GM21576 (cell line): ENCODE results near the gene MYO15A.

Experiments used
- ATAC-seq: cut with Tn5 transposase; IDR thresholded peaks from one replicate; pipeline ENCODE4 v1.9.1; 2021; ENCODE audit warnings: mild to moderate bottlenecking, moderate library complexity; ENCODE audit not compliant: unreplicated experiment

The MYO15A gene

DNA sequence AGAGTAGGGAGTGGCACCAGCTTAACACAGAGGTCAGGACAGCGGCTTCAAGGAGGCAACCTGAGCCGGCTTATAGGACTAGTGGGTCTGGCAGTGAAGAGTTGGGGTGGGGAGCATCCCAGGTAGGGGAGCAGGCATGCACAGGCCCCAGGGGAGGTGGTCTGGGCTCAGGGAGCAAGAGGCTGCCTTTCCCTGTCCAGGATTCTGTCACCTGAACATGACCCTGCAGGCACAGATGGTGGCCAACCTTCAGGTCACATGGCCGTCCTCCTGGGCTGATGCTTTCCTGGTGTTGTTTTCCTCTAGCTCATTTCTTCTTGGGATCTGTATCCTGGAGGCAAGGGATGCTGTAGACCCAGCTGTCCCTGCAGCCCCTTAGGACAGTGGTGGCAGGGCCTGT is 3.5 kb upstream of the MYO15A start:
- ATAC-seq: no peak

DNA sequence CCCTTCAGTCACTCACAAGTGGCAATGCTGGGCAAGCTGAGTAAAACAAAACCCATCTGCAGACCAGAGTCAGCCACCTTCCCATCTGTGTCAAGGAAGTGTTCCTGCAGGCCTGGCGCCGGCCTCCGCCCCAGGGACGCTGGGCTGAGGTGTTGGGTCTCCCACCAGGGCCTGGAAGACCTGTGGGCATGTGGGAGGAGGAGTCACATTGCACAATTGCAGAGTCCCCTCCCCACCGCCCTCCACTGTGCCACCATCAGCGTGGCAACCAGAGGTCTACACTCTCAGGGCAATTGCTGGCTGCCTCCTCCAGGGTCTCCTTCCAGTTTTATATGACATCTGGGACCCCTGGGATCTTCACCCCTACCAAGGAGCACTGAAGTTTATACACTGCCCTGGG is 3.0 kb upstream of the MYO15A start:
- no peak for ATAC-seq

- no peak for ATAC-seq
These were observed 2.3 kb upstream of the MYO15A start for GRCh38 chr17:18106211-18106610.

- ATAC-seq: no peak
These were observed 1.3 kb upstream of the MYO15A start for GRCh38 chr17:18107061-18107790.

GRCh38 chr17:18107971-18108370 is 585 bp upstream of the MYO15A start:
- ATAC-seq: no peak

DNA sequence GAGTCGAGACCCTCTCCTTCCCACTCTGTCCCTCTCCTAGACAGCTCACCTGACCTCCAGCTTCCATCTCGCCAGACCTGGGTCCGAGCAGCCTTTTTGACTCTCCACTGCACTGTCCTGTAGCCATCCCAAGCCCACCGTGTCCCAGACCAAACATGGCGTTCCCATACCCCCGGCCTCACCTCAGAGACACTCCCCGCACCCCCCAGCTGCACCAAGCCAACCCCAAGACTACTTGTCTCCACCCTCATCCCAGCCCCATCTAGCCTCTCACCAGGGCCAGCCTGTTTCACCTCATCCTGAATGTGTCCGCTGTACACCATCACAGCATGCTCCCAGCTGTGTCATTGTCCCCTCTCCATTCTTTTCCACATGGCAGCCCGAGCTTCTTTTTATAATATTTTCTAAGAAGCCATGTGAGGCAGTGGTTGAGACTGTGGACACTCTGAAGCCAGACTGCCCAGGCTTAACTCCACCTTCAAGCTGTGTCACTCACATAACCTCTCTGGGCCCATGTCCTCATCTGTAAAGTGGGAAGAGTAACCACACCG is 1.5 kb downstream of the MYO15A start:
- ATAC-seq: no peak

DNA sequence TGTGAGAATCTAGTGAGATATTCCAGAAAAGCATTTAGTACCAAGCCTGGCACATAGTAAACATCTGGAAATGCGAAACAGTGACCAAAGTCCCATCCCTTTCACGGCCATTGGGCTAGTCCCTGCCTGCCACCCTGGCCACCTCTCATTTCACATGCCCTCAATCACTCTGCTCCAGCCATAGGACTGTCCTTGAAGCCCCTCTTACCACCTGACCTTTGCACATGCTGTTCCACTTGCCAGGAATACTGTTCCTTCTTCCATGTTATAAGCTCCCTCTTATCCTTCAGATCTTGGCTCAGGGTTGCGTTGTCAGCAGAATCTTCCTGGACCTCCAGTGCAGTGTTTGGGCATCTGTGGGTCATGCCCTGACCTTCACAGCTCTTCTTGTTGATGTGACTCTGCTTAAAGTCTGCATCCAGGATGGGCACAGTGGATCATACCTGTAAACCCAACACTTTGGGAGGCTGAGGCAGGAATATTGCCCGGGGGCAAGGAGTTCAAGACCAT is 2.1 kb downstream of the MYO15A start:
- ATAC-seq: no peak

- ATAC-seq: no peak
These were observed 2.9 kb downstream of the MYO15A start for GRCh38 chr17:18111330-18111971.

- no peak for ATAC-seq
These were observed 7.0 kb downstream of the MYO15A start for GRCh38 chr17:18115517-18115916.

DNA sequence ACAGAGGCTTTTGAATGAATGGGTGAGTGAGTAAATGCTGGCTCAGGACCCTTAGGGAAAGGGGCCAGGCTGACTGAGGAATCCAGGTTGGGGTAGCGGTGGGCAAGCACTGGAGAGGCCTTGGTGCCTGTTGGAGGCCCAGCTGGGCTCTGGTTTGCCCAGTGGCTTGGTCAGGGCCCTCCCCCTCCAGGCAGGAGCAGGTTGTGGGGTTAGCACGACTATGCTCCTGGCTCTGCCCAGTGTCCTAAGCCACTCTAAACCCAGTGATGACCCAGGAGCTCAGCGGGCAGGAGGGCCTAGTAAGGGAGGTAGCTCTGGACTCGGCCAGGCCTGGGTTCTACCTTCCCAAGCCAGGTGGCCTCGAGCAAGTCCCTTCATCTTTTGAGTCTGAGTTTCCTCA is 7.5 kb downstream of the MYO15A start:
- no peak for ATAC-seq

DNA sequence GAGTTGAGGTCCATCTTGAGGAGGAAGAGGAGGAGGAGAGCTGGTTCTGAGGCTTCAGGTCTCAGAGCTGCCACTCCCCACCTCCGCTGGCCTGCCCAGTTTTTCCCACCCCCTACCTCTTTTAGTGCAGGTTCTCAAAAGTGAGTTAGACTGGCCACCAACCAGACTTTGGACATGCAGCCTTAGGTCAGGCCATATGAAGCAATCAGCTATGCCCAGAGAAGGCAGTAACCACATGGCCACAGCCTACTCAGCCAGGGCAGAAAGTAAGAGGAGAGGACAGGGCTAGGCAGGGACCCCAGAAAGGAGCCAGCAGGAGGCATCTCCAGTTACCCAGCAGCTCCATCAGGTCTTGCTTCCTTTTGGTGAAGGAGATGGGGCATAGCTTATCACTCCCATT is 9.0 kb downstream of the MYO15A start:
- ATAC-seq: no peak

- no peak for ATAC-seq
These were observed 9.7 kb downstream of the MYO15A start for GRCh38 chr17:18117982-18118975.

GRCh38 chr17:18119166-18119745 is 10.7 kb downstream of the MYO15A start:
- no peak for ATAC-seq

DNA sequence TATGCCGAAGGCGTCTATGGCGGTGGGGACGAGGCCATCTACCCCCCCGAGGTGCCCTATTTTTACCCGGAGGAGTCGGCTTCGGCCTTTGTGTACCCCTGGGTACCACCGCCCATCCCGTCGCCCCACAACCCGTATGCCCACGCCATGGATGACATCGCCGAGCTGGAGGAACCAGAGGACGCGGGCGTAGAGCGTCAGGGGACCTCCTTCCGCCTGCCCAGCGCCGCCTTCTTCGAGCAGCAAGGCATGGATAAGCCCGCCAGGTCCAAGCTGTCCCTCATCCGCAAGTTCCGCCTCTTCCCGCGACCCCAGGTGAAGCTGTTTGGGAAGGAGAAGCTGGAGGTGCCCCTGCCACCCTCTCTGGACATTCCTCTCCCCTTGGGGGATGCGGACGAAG is 11.4 kb downstream of the MYO15A start:
- no peak for ATAC-seq

DNA sequence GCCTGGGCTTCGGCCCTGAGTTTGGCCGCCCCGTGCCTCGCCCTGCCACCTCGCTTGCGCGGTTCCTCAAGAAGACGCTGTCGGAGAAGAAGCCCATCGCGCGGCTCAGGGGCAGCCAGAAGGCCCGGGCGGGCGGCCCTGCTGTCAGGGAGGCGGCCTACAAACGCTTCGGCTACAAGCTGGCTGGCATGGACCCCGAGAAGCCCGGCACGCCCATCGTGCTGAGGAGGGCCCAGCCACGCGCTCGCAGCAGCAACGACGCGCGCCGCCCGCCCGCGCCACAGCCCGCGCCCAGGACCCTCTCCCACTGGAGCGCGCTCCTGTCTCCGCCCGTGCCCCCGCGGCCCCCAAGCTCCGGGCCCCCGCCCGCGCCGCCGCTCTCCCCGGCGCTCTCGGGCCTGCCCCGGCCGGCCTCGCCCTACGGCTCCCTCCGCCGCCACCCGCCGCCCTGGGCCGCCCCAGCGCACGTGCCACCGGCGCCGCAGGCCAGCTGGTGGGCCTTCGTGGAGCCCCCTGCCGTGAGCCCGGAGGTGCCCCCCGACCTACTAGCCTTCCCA is 12.0 kb downstream of the MYO15A start:
- ATAC-seq: no peak

- ATAC-seq: no peak
These were observed 12.8 kb downstream of the MYO15A start for GRCh38 chr17:18121144-18121910.

GRCh38 chr17:18122990-18123753 is 14.6 kb downstream of the MYO15A start:
- ATAC-seq: no peak

GRCh38 chr17:18124345-18125126 is 16.0 kb downstream of the MYO15A start:
- no peak for ATAC-seq
